HG03108 (cell line): ENCODE measurements around the gene TNFAIP2.

ENCODE experiments used
- ATAC-seq: cut with Tn5 transposase; IDR thresholded peaks from one replicate; pipeline ENCODE4 v1.9.1; 2021; ENCODE audit warnings: moderate library complexity; ENCODE audit not compliant: unreplicated experiment

Gene TNFAIP2

GRCh38 chr14:103122947-103123633 lies at the start of gene TNFAIP2:
TSS of gene TNFAIP2 (plus strand) at chr14:103123461. CDS start at chr14:103126458, 2,997 bp downstream.
- ATAC-seq = no peak

GRCh38 chr14:103073876-103074728 lies 49.2 kb upstream of the TNFAIP2 start:
- no peak for ATAC-seq

GRCh38 chr14:103074729-103075367 lies 48.4 kb upstream of the TNFAIP2 start:
- no peak for ATAC-seq

GRCh38 chr14:103078420-103078749 lies 44.9 kb upstream of the TNFAIP2 start:
- peak; percentile 49 for ATAC-seq

GRCh38 chr14:103078860-103079587 lies 44.2 kb upstream of the TNFAIP2 start:
- ATAC-seq = no peak

GRCh38 chr14:103081951-103082350 lies 41.3 kb upstream of the TNFAIP2 start:
- ATAC-seq = no peak

- ATAC-seq = no peak
Observed at GRCh38 chr14:103084021-103084919, 39.0 kb upstream of the TNFAIP2 start, which contains the start of gene LBHD2. TSS of gene LBHD2 (plus strand) at chr14:103084210. CDS start at chr14:103086013, 1,803 bp downstream.

GRCh38 chr14:103085106-103086091 lies 37.9 kb upstream of the TNFAIP2 start:
- no peak for ATAC-seq

GRCh38 chr14:103086771-103087342 lies 36.4 kb upstream of the TNFAIP2 start:
- no peak for ATAC-seq

- ATAC-seq = no peak
Observed at GRCh38 chr14:103087343-103087835, 35.9 kb upstream of the TNFAIP2 start.

- ATAC-seq = no peak
Observed at GRCh38 chr14:103088921-103089320, 34.3 kb upstream of the TNFAIP2 start.

- no peak for ATAC-seq
Observed at GRCh38 chr14:103089386-103090335, 33.6 kb upstream of the TNFAIP2 start.

- ATAC-seq = no peak
Observed at GRCh38 chr14:103090481-103091020, 32.7 kb upstream of the TNFAIP2 start.

GRCh38 chr14:103091041-103091882 lies 32.0 kb upstream of the TNFAIP2 start:
- ATAC-seq = no peak

GRCh38 chr14:103091883-103092222 lies 31.4 kb upstream of the TNFAIP2 start:
- no peak for ATAC-seq

- ATAC-seq = no peak
Observed at GRCh38 chr14:103093856-103094405, 29.3 kb upstream of the TNFAIP2 start.
